ENCODE results near the gene PPM1F. TPM values are rescaled to one million over a fixed set of nuclear protein-coding genes. Genes with fewer than 3 reads are reported as not detected.
A peak's percentile ranks its signal among the peaks of the same experiment; 100 is the strongest.

The PPM1F gene
- total RNA-seq, 1 donor from 2014 or later: 17.5 TPM

- H3K4me1 ChIP-seq: peaks cover 67% of the 10 kb centered on the region
- no peak for DNase-seq
- peak overlapping the region; percentile 70 for H3K4me3 ChIP-seq
- intact Hi-C loops (cut with micrococcal nuclease): loop anchor here (5.0 kb wide), 1 partner anchor 225 kb away; no protein-coding TSS in a partner anchor
- TF ChIP-seq CTCF (IDR thresholded peaks at IDR 0.05; ENCODE audit: borderline replicate concordance): no peak
- H3K9me3 ChIP-seq (replicated peaks): no peaks in the 10 kb centered on the region
- H3K36me3 ChIP-seq: peaks cover 37% of the 10 kb centered on the region
- no peaks in the 10 kb centered on the region for H3K27me3 ChIP-seq (ENCODE audit: low read depth)
- peak overlapping the region; percentile 98 for H3K27ac ChIP-seq (replicated peaks)
Measured at GRCh38 chr22:21937041-21937820, 15.4 kb downstream of the PPM1F start.

GRCh38 chr22:21936151-21936775 is 16.4 kb downstream of the PPM1F start:
- H3K36me3 ChIP-seq: peaks cover 46% of the 10 kb centered on the region
- peak overlapping the region; percentile 70 for H3K4me3 ChIP-seq
- TF ChIP-seq CTCF (IDR thresholded peaks at IDR 0.05; ENCODE audit: borderline replicate concordance): no peak
- peaks cover 57% of the 10 kb centered on the region for H3K4me1 ChIP-seq
- no peak for DNase-seq
- peak overlapping the region; percentile 98 for H3K27ac ChIP-seq (replicated peaks)
- H3K27me3 ChIP-seq (ENCODE audit: low read depth): no peaks in the 10 kb centered on the region
- H3K9me3 ChIP-seq (replicated peaks): no peaks in the 10 kb centered on the region
- intact Hi-C loops (cut with micrococcal nuclease): loop anchor here (5.0 kb wide), 1 partner anchor 224 kb away; no protein-coding TSS in a partner anchor

- H3K4me1 ChIP-seq: peaks cover 34% of the 10 kb centered on the region
- peaks cover 70% of the 10 kb centered on the region for H3K36me3 ChIP-seq
- H3K4me3 ChIP-seq: no peak overlapping the region
- no peaks in the 10 kb centered on the region for H3K27me3 ChIP-seq (ENCODE audit: low read depth)
- intact Hi-C loops (cut with micrococcal nuclease): no loop called here
- no peaks in the 10 kb centered on the region for H3K9me3 ChIP-seq (replicated peaks)
- TF ChIP-seq CTCF (IDR thresholded peaks at IDR 0.05; ENCODE audit: borderline replicate concordance): no peak
- H3K27ac ChIP-seq (replicated peaks): no peak overlapping the region
- no peak for DNase-seq
Measured at GRCh38 chr22:21933910-21934309, 18.7 kb downstream of the PPM1F start.

- no peak for DNase-seq
- TF ChIP-seq CTCF (IDR thresholded peaks at IDR 0.05; ENCODE audit: borderline replicate concordance): no peak
- Histone ChIP-seq H3K4me3 (no peak overlapping the region), H3K27ac (replicated peaks) (no peak overlapping the region), H3K36me3 (peaks cover 75% of the 10 kb centered on the region), H3K4me1 (peaks cover 30% of the 10 kb centered on the region), H3K9me3 (replicated peaks) (no peaks in the 10 kb centered on the region), H3K27me3 (ENCODE audit: low read depth) (no peaks in the 10 kb centered on the region)
- intact Hi-C loops (cut with micrococcal nuclease): no loop called here
Measured at GRCh38 chr22:21933413-21933812, 19.2 kb downstream of the PPM1F start.

- Histone ChIP-seq H3K4me1 (peaks cover 31% of the 10 kb centered on the region), H3K4me3 (no peak overlapping the region), H3K27me3 (ENCODE audit: low read depth) (no peaks in the 10 kb centered on the region), H3K36me3 (peaks cover 79% of the 10 kb centered on the region), H3K27ac (replicated peaks) (no peak overlapping the region), H3K9me3 (replicated peaks) (no peaks in the 10 kb centered on the region)
- no peak for DNase-seq
- intact Hi-C loops (cut with micrococcal nuclease): no loop called here
- TF ChIP-seq CTCF (IDR thresholded peaks at IDR 0.05; ENCODE audit: borderline replicate concordance): no peak
Measured at GRCh38 chr22:21932347-21932746, 20.3 kb downstream of the PPM1F start.
